Measurements from ENCODE around the gene GHDC.
"Not testable (repeated sequence)": the region's sequence is repeated elsewhere in the genome, so short reads cannot be mapped to it uniquely, and the experiment has no call there.

GHDC gene, protein sequence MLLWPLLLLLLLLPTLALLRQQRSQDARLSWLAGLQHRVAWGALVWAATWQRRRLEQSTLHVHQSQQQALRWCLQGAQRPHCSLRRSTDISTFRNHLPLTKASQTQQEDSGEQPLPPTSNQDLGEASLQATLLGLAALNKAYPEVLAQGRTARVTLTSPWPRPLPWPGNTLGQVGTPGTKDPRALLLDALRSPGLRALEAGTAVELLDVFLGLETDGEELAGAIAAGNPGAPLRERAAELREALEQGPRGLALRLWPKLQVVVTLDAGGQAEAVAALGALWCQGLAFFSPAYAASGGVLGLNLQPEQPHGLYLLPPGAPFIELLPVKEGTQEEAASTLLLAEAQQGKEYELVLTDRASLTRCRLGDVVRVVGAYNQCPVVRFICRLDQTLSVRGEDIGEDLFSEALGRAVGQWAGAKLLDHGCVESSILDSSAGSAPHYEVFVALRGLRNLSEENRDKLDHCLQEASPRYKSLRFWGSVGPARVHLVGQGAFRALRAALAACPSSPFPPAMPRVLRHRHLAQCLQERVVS

GRCh38 chr17:42193969-42194899, at the start of gene GHDC:
TSS of gene GHDC (minus strand) at chr17:42194494. CDS start at chr17:42193581, 913 bp downstream.
- DNase-seq: peak; percentile 87

- no peak for DNase-seq
Observed at GRCh38 chr17:42243493-42243982, 49.2 kb upstream of the GHDC start.

DNA sequence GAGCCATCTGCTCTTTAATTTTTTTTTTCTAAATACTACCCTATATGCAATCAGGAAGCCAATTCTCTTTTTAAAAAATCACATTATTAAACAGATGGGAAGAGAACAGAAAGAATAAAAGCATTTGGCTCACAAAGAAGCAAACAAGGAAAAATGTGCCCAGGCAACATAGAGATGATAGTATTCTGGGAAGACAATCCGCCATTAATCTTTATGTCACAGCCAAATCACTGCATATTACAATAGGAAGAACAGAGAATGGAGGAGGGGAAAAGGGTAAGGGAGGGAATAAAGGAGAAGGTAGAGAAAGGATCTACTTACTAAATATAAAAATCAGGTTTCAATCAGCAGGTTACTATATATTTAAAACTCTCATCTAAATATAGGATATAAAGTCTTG, 47.6 kb upstream of the GHDC start:
- DNase-seq: no peak

DNA sequence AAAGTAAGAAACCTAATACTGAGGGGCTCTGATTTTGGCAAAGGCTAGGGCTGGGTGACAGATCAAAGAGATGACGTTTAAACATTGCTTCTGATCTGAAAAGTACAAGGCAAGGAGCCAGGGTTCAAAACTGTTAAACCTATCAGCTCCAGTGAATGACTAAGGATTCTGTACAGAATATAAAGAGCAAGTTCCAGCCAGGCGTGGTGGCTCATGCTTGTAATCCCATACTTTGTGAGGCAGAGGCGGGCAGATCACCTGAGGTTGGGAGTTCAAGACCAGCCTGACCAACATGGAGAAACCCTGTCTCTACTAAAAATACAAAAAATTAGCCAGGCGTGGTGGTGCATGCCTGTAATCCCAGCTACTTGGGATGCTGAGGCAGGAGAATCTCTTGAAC, 46.6 kb upstream of the GHDC start:
- DNase-seq: not testable (repeated sequence)

DNA sequence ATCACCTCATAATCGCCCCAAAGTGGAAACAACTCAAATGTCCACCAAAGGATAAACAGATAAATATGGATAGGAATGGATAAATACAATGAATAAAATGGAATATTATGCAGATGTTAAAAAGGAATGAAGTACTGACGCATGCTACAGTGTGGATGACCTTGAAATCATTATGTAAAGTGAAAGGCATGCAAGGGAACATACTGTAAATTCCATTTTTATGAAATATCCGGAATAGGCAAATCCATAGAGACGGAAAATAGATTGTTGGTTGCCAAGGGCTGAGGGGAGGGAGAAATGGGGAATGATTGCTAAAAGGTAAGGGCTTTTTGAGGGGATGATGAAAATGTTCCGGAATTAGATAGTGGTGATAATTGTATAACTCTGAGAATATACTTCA, 45.9 kb upstream of the GHDC start:
- no peak for DNase-seq

- DNase-seq: not testable (repeated sequence)
Observed at GRCh38 chr17:42239576-42239975, 45.3 kb upstream of the GHDC start.

- DNase-seq: no peak
Observed at GRCh38 chr17:42236760-42237159, 42.5 kb upstream of the GHDC start.

GRCh38 chr17:42233994-42234393, 39.7 kb upstream of the GHDC start:
- DNase-seq: no peak

- DNase-seq: no peak
Observed at GRCh38 chr17:42233156-42233555, 38.9 kb upstream of the GHDC start.

- no peak for DNase-seq
Observed at GRCh38 chr17:42230225-42230624, 35.9 kb upstream of the GHDC start.

DNA sequence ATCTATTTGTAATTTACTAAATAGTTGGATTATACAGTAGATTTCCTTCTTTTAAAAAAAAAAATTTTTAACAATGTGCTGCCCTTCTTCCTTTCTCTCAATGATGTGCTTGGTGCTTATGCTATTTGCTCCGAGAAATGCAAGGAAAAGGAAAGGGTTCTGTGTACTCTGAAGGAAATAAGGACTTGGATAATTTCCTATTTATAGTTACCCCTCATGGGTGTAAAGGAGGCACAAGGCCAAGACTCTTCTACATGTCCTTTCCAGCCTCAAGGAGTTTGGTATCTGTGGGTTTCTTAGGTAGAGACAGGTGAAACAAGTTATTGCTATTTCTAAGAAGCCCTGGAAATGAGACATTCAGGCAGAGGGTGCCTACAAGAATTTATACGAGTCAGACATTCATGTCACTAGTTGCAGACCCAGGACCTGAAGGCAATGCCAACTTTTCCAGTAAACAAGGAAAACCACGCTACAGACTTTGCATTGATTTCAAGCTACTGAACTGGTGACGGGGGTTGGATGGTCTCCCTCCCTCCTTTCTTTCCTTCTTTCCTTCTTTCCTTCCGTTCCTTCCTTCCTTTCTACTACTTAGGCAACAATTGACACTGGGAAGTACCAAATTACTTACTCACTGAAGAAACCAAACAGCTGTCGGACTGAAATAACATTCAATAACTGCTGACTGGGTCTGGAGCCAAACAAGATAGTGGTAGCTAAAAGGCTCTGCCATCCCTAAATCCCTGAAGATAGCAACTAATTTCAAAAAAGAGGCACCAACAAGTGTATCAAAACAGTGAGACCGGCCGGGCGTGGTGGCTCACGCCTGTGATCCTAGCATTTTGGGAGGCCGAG, 33.8 kb upstream of the GHDC start:
- DNase-seq: no peak

DNA sequence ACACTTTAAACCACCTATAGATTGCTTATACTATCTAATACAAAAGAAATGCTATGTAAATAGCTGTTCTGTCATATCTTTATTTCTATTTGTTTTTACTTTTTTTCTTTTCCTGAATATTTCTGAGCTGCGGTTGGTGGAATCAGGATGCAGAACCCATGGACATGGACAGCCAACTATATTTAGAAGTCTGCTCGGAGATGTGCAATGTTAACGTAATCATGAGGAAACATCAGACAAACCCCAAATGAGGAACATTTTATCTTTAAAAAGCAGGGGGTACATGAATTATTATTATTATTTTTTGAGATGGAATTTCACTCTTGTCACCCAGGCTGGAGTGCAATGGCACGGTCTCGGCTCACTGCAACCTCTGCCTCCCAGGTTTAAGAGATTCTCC, 31.4 kb upstream of the GHDC start:
- no peak for DNase-seq

- DNase-seq: no peak
Observed at GRCh38 chr17:42224651-42225050, 30.4 kb upstream of the GHDC start.

GRCh38 chr17:42221886-42222745, 27.8 kb upstream of the GHDC start:
- DNase-seq: peak; percentile 62

GRCh38 chr17:42219280-42219679, 25.0 kb upstream of the GHDC start:
- DNase-seq: not testable (repeated sequence)

DNA sequence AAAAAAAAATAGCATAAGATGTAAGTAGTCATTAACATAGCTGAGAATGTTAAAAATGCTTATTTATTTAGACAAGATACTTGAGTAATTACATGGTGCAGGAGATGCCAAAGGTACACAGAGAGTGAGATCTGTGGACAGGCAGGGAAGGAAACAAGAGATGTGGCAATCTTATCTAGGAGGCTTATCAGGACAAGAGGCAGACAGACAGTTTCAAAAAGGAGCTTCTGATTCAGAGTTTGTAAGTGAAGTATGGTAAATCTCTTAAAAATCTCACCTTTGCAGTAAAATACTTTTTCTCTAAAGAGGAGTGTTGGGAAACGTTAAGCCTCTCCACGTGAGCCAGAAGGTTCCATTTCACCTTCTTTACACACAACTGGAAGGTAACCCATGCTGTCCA, 19.9 kb upstream of the GHDC start:
- no peak for DNase-seq

DNA sequence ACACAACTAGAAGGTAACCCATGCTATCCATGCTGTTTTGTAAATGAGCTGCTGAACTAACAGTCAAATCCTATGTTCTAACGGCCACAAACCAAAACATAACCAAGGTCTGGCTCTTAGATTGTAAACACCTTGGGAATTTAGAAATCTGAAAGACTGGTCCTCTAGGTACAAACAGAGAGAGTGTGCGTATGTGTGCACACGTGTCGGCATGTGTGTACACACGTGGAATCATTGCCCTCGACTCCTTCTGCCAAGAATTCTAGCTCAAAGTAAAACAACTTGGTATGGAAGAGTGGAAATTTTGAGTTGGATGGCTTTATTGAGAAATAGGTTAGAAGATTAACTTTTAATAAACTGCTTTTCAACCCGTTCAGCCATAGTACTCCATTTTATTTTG, 18.1 kb upstream of the GHDC start:
- DNase-seq: no peak

GRCh38 chr17:42211921-42212341, 17.6 kb upstream of the GHDC start:
- not testable (repeated sequence) for DNase-seq

GRCh38 chr17:42210046-42210445, 15.8 kb upstream of the GHDC start:
- DNase-seq: no peak

DNA sequence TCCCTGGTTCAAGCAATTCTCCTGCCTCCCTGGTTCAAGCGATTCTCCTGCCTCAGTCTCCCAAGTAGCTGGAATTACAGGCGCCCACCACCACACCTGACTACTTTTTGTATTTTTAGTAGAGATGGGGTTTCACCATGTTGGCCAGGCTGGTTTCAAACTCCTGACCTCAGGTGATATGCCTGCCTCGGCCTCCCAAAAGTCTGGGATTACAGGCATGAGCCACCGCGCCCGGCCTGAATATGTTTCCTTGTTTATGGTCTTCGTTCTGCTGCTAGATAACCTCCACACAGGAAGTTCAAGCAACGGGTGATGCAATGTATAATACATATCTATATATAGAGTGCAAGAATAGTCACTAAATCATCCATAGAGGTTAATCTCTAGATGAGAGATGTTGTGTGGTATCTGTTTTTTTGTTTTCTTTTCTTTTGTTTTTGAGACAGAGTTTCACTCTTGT, 11.9 kb upstream of the GHDC start:
- DNase-seq: not testable (repeated sequence)

- DNase-seq: no peak
Observed at GRCh38 chr17:42203354-42203753, 9.1 kb upstream of the GHDC start.
